NCI-H774 (cell line): Measurements from ENCODE around the gene GLIPR1L2.
"Not testable (repeated sequence)": the region's sequence is repeated elsewhere in the genome, so short reads cannot be mapped to it uniquely, and the experiment has no call there.

ENCODE experiments used
- DNase-seq: peaks from one replicate; lab custom pipeline; 2025; lab: John Stamatoyannopoulos, UW

Gene GLIPR1L2

DNA sequence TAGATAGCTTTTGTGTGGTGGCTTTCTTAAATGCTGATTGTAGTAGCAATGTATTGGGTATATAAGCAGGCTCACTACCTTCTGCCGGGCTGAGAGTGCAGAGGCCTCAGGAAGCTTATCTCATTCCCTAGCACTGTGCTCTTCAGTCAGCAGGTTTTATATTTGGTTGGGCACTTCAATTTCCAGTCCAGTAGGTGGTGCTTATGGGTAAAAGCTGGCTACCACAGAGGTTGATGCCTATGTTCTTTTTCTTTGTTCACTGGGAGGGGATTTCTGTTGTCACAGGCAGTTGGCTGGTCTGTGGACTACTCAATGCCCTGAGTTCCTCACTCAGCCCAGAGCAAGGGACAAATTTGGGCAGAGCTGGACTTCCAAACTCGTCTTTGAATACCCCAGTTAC, 46.7 kb downstream of the GLIPR1L2 start:
- no peak for DNase-seq

DNA sequence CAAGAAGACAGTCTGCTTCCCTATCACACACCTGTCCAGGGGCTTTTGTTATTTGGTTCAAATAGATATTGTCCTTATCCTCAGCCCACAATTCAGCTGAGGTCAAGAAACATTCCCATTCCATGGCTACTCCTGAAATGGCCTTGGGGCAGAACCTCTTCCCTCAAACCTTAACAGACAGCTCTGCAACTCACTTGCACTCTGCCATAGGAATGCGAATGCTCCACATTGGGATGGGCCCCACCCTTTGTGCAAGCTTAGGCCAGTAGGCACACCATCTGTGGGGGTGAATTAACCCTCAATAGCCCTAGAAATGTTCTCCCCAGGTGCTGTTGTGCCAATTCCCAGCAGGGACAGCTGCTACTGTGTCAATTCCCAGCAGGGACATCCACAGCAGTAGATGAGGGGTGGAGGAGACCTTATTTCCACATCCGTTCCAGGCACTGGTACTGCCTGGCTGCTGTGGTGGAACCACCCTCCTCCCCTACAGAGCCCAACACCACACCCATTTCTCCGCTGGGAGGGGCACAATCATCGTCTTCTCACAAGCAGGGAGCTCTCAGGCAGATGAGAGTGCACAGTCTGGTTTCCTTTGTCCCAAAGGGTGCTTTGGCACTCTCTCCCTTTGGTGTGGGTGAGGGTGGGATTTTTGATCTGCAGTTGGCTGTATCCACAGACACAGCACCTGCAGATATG, 47.3 kb downstream of the GLIPR1L2 start:
- DNase-seq = no peak

DNA sequence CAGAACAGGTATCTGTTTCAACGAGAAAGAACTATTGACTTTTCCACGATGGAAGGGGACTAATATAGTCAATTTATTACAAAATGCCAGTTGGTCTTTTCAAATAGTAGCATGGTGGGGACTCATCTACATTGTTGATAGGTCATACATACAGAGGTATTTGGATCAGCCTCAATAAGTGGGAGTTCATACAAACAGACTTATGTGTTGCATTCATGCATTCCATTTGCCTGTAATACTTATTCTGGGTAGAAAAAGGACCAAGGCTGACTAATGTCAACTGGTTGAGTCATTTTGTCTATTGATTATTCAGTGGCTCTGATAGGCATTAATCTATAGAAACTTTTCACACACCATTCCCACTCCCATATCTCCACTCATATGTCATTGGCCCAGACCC, 48.2 kb downstream of the GLIPR1L2 start:
- DNase-seq = no peak

DNA sequence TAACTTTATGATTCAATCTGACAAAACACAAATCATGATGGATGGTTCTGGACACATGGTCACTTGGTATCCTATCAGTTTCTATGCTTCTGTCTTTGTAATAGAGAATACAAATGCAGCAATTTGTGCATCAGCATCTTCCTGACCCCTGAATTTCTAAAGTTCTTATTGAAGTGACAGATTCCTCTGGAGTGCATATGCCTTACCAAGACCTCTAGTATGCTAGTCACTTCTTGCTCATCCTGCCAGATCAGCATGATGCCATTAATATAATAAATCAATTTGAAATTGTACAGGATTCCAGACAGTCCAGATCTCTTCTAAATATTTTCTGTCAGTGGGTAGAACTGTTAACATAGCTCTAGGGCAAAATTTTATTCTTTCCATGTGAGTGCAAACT, 49.0 kb downstream of the GLIPR1L2 start:
- DNase-seq = no peak

DNA sequence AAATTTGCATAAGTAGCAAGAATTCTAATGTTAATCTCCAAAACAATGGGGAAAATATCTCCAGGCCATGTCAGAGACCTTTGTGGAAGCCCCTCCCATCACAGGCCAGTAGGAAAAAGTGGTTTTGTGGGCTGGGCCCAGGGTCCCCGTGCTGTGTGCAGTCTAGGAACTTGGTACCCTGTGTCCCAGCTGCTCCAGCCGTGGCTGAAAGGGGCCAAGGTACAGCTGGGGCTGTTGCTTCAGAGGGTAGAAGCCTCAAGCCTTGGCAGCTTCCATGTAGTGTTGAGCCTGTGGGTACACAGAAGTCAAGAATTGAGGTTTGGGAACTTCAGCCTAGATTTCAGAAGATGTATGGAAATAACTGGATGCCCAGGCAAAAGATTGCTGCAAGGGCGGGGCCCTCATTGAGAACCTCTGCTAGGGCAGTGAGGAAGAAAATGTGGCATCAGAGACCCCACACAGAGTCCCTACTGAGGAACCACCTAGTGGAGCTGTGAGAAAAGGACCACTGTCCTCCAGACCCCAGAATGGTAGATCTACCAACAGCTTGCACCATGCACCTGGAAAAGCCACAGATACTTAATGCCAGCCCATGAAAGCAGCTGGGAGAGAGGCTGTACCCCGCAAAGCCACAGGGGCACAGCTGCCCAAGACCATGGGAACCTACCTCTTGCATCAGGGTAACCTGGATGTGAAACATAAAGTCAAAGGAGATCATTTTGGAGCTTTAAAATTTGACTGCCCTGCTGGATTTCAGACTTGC, 51.0 kb downstream of the GLIPR1L2 start:
- not testable (repeated sequence) for DNase-seq

DNA sequence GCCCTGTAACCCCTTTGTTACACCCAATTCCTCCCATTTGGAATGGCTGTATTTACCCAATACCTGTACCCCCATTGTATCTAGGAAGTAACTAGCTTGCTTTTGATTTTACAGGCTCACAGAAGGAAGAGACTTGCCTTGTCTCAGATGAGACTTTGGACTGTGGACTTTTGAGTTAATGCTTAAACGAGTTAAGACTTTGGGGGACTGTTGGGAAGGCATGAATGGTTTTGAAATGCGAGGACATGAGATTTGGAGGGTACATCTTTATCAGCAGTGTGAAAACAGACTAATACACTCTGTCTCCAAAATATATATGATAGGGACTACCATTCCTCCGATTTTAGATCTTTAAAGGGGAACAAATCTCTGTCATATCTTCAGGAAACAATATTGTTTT, 51.6 kb downstream of the GLIPR1L2 start:
- DNase-seq = not testable (repeated sequence)

DNA sequence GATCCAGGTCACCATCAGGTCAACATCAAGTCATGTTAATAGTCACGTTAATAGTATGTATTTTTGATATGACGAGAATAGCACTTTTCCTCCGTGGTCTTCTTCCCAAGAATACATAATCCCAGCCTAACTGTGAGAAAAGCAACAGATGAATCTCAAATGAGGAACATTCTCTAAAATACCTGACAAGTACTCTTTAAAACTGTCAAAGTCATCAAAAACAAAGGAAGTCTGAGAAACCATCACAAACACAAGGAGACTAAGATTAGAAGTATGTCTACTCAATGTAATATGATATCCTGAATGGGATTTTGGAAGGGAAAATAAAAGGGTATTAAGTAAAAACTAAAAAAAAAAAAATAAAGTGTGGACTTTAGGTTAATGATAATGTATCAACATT, 52.8 kb downstream of the GLIPR1L2 start:
- no peak for DNase-seq

DNA sequence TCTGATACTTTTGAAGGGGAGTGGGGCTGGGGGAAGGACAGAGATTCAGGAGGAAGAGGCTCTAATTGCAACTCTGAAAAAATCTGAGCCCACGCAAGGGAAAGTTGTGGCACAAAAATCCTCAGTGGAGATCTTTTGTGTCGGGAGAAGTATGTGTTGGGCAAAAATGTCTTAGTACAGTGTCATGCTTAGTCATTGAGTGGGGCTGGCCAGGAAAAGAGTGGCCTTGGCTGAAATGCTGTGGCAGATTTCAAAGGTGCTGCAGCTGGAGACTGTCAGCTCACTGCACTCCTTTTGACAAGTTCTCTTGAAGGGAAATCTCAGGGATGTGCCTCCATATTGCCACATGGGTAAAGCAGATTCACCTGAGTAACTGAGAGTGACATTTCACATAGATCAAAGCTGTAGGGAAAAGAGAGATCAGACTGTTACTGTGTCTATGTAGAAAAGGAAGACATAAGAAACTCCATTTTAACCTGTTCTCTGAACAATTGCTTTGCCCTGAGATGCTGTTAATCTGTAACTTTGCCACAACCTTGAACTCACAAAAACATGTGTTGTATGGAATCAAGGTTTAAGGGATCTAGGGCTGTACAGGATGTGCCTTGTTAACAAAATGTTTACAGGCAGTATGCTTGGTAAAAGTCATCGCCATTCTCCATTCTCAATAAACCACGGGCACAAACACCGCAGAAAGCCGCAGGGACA, 53.7 kb downstream of the GLIPR1L2 start:
- no peak for DNase-seq

DNA sequence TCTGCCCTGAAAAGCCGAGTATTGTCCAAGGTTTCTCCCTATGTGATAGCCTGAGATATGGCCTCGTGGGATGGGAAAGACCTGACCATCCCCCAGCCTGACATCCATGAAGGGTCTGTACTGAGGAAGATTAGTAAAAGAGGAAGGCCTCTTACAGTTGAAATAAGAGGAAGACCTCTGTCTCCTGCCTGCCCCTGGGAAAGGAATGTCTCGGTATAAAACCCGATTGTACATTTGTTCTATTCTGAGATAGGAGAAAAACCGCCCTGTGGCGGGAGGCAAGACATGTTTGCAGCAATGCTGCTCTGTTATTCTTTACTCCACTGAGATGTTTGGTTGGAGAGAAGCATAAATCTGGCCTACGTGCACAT, 54.2 kb downstream of the GLIPR1L2 start:
- DNase-seq = not testable (repeated sequence)

DNA sequence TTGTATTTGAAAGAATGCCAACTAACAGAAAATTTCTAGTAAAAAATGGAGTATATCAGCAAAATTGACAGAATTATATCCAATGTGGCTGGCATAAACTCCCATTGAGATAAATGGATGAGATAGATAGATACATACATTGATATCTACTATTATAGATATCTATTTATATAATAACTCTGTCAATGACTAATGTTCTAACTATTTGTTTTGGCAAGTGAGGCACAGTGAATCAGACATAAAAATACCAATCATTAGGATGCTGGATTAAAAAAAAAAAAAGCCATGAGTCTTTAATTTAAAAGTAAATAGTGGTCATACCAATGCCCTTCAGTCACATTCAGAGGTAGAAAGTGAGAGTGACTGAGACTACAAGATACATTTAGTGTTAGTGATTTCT, 56.0 kb downstream of the GLIPR1L2 start:
- no peak for DNase-seq

DNA sequence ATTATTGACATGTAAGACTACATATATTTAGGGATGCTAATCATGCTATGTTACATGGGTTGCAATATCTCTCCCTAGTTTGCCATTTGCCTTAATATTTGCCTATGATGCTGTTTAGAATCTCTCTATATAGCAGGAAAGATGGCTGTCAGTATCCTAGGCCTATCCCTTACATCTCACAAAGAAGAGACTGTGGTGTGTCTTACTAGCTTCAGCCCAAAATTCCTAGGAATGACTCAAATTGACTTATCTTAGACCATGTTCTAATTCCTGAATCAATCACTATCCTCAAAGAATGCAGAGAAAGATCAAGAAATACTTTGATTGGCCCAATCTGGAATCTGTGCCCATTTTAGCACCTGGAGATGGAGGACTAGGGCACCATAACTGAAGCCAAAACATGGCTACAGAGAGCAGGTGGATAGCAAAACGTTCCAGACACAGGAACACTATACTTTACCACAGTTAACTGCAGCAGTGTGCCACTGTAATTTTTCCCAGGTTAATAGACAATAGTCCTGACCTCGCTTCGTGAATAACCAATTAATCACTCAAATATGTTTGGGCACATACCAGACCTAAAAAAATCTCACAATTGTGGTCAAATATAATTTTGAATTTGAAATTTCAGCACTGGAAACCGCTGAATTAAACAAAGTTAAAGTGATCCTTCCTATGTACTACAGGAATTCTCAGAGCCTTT, 57.0 kb downstream of the GLIPR1L2 start:
- no peak for DNase-seq

DNA sequence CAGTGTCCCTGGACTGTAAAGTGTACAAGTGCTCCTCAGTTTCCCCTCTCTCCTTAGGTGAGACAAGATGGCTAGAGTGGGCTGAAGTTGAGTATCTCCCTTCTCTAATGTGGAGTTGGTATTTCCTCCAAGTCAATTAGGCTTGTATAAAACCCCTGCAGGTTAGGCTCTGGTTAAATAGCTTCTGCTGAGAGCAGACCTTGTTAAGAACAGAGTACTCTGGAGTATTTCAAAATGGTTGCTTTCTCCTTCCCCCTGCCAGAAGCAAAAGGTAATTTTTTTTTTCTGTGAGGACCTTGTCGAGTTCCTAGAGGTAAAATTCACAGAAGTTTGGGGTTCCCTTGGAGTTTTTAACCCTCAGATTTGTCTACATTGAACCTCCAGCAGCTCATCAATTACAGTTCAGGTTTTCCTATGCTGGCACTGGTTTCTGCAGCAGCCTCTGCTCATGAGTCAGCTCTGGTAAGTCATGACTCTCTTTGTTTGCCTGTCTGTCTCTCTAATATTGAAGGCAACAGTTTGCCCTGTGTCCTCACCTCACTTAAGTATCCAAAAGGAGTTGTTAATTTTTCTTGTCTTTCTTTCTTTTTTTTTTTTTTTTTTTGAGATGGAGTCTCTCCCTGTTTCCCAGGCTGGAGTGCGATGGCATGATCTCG, 61.9 kb downstream of the GLIPR1L2 start:
- no peak for DNase-seq

DNA sequence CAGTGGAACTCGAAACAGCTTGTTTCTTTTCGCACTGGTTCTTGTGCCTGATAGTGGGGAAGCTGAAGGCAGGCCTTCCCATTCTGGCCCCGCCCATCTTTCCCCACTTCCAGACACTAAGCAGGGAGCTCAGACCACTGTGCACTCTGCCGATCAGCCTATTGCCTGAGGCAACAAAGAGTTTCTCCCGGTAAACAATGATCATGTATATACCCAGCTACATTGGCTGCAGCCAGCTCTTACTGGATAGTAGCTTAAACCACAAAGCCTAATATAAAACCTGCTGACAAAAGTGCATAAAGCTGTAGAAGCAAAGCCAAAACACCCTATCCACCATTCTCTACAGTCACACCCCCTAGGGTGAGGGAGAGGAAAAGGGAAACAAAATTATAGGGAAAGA, 65.0 kb downstream of the GLIPR1L2 start:
- DNase-seq = no peak

DNA sequence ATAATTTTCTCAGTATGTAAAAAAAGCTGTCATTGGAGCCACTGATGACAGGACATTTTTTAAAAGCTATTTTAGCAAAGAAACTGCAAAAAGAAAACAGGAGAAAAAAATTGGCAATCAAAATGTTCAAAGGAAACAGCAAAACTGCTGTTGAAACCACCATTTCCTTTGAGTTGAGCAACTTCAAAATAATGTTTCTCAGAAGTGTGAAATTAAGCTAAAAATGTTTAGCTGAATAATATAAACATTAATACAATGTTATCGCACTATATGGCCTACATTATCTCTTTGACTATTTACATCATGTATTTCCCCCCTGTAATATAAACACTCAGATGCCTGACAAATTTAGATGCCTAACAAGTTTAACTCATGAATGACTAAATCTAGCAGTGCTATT, 66.3 kb downstream of the GLIPR1L2 start:
- no peak for DNase-seq

DNA sequence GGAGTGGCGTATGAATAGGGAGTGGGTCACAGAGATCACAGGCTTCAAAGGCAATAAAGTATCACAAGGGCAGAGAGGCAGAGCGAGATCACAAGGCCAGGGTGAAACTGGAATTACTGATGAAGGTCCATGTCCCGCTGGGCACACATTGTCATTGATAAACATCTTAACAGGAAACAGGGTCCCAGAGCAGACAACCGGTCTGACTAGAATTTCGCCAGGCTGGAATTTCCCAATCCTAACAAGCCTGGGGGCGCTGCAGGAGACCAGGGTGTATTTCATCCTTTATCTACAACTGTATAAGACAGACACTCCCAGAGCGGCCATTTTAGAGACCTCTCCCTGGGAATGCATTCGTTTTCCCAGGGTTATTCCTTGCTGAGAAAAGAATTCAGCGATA, 67.0 kb downstream of the GLIPR1L2 start:
- not testable (repeated sequence) for DNase-seq

DNA sequence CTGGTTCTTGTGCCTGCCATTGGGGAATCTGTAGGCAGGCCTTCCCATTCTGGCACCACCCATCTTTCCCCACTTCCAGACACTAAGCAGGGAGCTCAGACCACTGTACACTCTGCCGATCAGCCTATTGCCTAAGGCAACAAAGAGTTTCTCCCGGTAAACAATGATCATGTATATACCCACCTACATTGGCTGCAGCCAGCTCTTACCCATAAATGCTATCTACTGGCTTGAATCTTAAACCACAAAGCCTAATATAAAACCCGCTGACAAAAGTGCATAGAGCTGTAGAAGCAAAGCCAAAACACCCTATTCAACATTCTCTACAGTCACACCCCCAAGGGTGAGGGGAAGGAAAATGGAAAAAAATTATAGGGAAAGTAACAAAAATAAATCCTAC, 68.9 kb downstream of the GLIPR1L2 start:
- no peak for DNase-seq

DNA sequence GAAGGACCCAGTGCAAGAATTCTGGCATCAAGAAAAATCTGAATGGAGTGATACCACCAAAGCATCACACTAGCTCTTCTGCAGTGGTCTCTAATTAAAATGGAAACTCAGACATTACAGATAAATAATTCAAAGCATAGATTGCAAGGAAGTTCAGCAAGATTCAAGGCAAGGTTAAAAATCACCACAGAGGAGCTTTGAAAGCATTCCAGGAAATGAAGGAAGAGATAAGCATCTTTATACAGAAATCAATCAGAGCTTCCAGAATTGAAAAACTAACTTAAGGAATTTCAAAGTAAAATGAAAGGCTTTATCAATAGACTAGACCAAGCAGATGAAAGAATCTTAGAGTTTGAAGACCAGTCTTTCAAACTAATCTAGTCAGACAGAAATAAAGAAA, 69.3 kb downstream of the GLIPR1L2 start:
- no peak for DNase-seq

DNA sequence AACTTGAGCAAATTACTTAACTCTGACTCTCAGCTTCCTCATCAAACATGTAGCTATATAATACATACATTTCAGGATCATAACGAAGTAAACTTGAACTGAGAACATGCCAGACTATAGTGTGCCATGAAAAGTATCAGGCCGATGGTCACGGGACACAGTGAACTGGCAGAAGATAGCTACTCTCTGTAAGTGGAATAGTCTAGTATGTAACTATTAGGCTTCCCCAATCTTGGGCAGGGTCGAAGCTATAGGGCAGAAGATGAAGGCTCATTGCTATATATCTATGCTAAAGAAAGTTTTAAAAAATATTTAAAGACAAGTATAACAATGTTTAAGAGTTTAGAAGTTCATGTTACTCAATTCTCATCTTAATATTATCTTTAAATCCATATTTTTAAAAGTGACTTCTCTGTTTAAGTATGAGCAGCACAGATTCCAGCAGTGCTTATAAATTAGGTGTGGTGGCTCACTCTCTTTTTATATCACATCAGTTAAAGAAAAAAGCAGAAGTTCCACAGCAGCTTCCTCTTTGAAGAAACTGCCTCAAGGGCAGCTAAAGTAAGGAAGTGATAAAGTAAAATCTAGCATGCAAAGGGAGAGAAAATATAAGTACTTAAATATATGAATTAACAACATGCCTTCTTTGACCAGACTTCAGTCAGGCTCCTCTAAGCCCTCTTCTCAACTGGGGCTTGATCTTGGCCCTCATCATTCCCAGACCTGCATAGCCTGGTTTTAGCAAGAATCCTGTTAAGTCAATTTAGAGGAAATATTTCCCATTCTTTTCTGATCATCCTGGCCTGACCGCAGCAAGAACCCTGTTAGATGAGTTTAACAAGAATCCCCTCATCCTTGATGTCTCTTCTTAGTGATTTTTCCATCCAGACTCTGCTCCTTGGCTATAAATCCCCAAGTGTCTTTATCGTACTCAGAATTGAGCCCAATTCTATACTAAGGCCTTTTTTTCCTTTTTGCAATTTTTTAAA, 81.3 kb downstream of the GLIPR1L2 start:
- DNase-seq = no peak

DNA sequence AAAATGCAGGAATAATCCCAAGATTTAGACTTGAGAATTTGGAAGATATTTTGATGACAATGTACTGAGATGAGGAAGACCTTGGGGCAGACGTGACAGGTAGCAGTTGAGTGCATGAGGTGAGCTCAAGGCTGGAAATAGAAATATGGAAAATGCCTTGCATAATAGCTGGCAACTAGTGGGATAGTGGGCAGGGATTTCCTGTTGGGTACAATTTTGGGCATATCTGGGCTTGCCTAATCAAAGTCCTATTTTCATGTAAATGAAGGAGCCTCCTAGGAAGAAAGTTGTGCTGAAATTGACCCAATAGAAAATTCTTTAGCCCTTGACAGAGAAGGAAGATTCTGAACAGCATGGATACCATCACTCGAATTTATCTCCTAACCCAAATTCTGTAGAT, 83.2 kb downstream of the GLIPR1L2 start:
- DNase-seq = no peak

DNA sequence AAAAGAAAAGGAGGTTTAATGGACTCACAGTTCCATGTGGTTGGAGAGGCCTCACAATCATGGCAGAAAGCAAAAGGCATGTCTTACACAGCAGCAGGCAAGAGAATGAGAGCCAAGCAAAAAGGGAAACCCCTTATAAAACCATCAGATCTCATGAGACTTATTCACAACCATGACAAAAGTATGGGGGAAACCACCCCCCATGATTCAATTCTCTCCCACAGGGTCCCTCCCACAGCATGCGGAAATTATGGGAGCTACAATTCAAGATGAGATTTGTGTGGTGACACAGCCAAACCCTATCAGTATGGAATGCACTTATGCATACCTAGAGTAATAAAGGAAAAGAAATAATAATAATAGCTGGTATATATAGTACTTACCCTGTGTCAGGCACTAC, 85.2 kb downstream of the GLIPR1L2 start:
- DNase-seq = no peak

DNA sequence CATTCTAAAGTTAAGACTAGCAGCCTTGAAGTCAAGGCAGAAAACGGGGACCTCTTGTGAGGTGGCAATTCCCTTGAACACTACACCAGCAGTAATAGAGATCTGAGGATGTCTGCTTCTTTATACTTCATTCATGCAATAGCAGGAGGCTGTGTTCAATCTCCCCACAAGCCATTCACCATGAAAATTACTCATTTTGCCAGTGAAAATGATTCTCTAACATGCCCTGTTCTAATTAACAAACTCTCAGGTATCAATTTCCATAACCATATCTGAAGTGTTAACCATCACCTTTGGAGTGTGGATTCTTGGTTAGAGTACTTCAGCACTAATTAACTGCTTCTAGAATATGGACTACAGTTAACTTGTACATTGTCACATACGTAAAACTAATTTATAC, 86.2 kb downstream of the GLIPR1L2 start:
- DNase-seq = no peak
